ENCODE data around the gene OR52E2. TPM values are rescaled to one million over a fixed set of nuclear protein-coding genes. Genes with fewer than 3 reads are reported as not detected.

OR52E2 gene
- total and polyA plus RNA-seq, 2 donors (not counting 3 experiments of a cell fraction or from before 2014, with no cell fraction given): not detected

- POLR2A ChIA-PET: no interaction called here
- no TSS peak for BruUV-seq (replicated peaks)
- no peak for DNase-seq (ENCODE audit: low read depth, low spot score)
These were observed 36.6 kb upstream of the OR52E2 start for GRCh38 chr11:5096011-5096410.

GRCh38 chr11:5092821-5093585, 33.6 kb upstream of the OR52E2 start:
- H4K20me1 ChIP-seq (replicated peaks; ENCODE audit: control insufficient read depth, extremely low read depth, insufficient read depth, low read length): no peaks in the 10 kb centered on the region
- no peaks in the 10 kb centered on the region for H3K79me2 ChIP-seq (ENCODE audit: control insufficient read depth, insufficient read depth, low read length)
- no peak overlapping the region for H3K9ac ChIP-seq (replicated peaks; ENCODE audit: extremely low read depth, insufficient read depth, low read length)
- H3K36me3 ChIP-seq (ENCODE audit: control insufficient read depth in 2 of 2, extremely low read depth in 1 of 2, insufficient read depth in 2 of 2, low read length in 2 of 2): no peaks in the 10 kb centered on the region
- H3K4me1 ChIP-seq (ENCODE audit: control insufficient read depth, extremely low read depth, insufficient read depth, low read length): no peaks in the 10 kb centered on the region
- no peaks in the 10 kb centered on the region for H3K9me3 ChIP-seq (replicated peaks; ENCODE audit: control insufficient read depth, insufficient read depth, low read length)
- no peaks in the 10 kb centered on the region for H3K27me3 ChIP-seq (ENCODE audit: control insufficient read depth in 2 of 2, insufficient read depth in 2 of 2, low read length in 2 of 2)
- DNase-seq (ENCODE audit: low read depth, low spot score) (no peak), FAIRE-seq (no peak)
- H3K4me3 ChIP-seq (replicated peaks in 1 of 3; ENCODE audit: insufficient read depth in 1 of 3, low read depth in 1 of 3, low read length in 3 of 3): no peak overlapping the region
- no peak overlapping the region for H3K4me2 ChIP-seq (ENCODE audit: insufficient read depth, low read length)
- no TSS peak for BruUV-seq (replicated peaks)
- no peaks in the 10 kb centered on the region for H3K9me1 ChIP-seq (replicated peaks; ENCODE audit: control insufficient read depth, extremely low read depth, insufficient read depth, low read length)
- dilution Hi-C loops (cut with MboI; ENCODE audit: extremely low pct_ligation_motif_present, low sequenced_read_pairs) (no loop called here), intact Hi-C loops (cut with micrococcal nuclease) (no loop called here)
- TF ChIP-seq GATA2 (IDR thresholded peaks at IDR 0.05; ENCODE audit: insufficient read depth, insufficient read length, low read depth, low read length): no peak
- TF ChIP-seq POLR2AphosphoS5 (IDR thresholded peaks at IDR 0.05; ENCODE audit: insufficient read depth, low read depth, low read length): no peak
- TF ChIP-seq FOS (IDR thresholded peaks at IDR 0.05; ENCODE audit: borderline replicate concordance, insufficient read depth, low read length): no peak
- no peak for TF ChIP-seq EZH2 (IDR thresholded peaks at IDR 0.05; ENCODE audit: borderline replicate concordance, low read depth, low read length, severe bottlenecking)
- TF ChIP-seq JUN (IDR thresholded peaks at IDR 0.05; ENCODE audit: borderline replicate concordance, insufficient read depth, insufficient read length, low read depth): no peak
- no peak for TF ChIP-seq CTCF (IDR thresholded peaks at IDR 0.05; ENCODE audit: extremely low read depth in 1 of 2, insufficient read depth in 1 of 2, low read depth in 1 of 2, low read length in 2 of 2)
- no peak for TF ChIP-seq MYC (IDR thresholded peaks at IDR 0.05; ENCODE audit: low read depth, low read length)
- TF ChIP-seq MAX (IDR thresholded peaks at IDR 0.05; ENCODE audit: insufficient read depth, insufficient read length): no peak
- TF ChIP-seq POLR2A (IDR thresholded peaks at IDR 0.05; ENCODE audit: low read depth, low read length): no peak
- H3K27ac ChIP-seq (ENCODE audit: insufficient read depth, low read depth, low read length): no peak overlapping the region
- CTCF ChIA-PET: no interaction called here
- H2AFZ ChIP-seq (ENCODE audit: low read depth, low read length): no peak overlapping the region
- POLR2A ChIA-PET: no interaction called here

More at GRCh38 chr11:5096011-5096410, 36.6 kb upstream of the OR52E2 start:
- no peaks in the 10 kb centered on the region for H4K20me1 ChIP-seq (replicated peaks; ENCODE audit: control insufficient read depth, extremely low read depth, insufficient read depth, low read length)
- no peaks in the 10 kb centered on the region for H3K9me1 ChIP-seq (replicated peaks; ENCODE audit: control insufficient read depth, extremely low read depth, insufficient read depth, low read length)
- no peak overlapping the region for H3K27ac ChIP-seq (ENCODE audit: insufficient read depth, low read depth, low read length)
- H3K36me3 ChIP-seq (ENCODE audit: control insufficient read depth in 2 of 2, extremely low read depth in 1 of 2, insufficient read depth in 2 of 2, low read length in 2 of 2): no peaks in the 10 kb centered on the region
- no peak overlapping the region for H3K4me3 ChIP-seq (replicated peaks in 1 of 3; ENCODE audit: insufficient read depth in 1 of 3, low read depth in 1 of 3, low read length in 3 of 3)
- H3K27me3 ChIP-seq (ENCODE audit: control insufficient read depth in 2 of 2, insufficient read depth in 2 of 2, low read length in 2 of 2): no peaks in the 10 kb centered on the region
- no peaks in the 10 kb centered on the region for H3K79me2 ChIP-seq (ENCODE audit: control insufficient read depth, insufficient read depth, low read length)
- H2AFZ ChIP-seq (ENCODE audit: low read depth, low read length): no peak overlapping the region
- intact Hi-C loops (cut with micrococcal nuclease): no loop called here
- dilution Hi-C loops (cut with MboI; ENCODE audit: extremely low pct_ligation_motif_present, low sequenced_read_pairs): no loop called here
- H3K9ac ChIP-seq (replicated peaks; ENCODE audit: extremely low read depth, insufficient read depth, low read length): no peak overlapping the region
- no peak for FAIRE-seq
- CTCF ChIA-PET: no interaction called here
- no peak overlapping the region for H3K4me2 ChIP-seq (ENCODE audit: insufficient read depth, low read length)
- no peaks in the 10 kb centered on the region for H3K4me1 ChIP-seq (ENCODE audit: control insufficient read depth, extremely low read depth, insufficient read depth, low read length)
- no peaks in the 10 kb centered on the region for H3K9me3 ChIP-seq (replicated peaks; ENCODE audit: control insufficient read depth, insufficient read depth, low read length)
- TF ChIP-seq MAX (IDR thresholded peaks at IDR 0.05; ENCODE audit: insufficient read depth, insufficient read length): no peak
- TF ChIP-seq GATA2 (IDR thresholded peaks at IDR 0.05; ENCODE audit: insufficient read depth, insufficient read length, low read depth, low read length): no peak
- no peak for TF ChIP-seq POLR2AphosphoS5 (IDR thresholded peaks at IDR 0.05; ENCODE audit: insufficient read depth, low read depth, low read length)
- no peak for TF ChIP-seq FOS (IDR thresholded peaks at IDR 0.05; ENCODE audit: borderline replicate concordance, insufficient read depth, low read length)
- TF ChIP-seq POLR2A (IDR thresholded peaks at IDR 0.05; ENCODE audit: low read depth, low read length): no peak
